ENCODE data around the gene STARD9.
"Not testable (repeated sequence)": the region's sequence is repeated elsewhere in the genome, so short reads cannot be mapped to it uniquely, and the experiment has no call there.

STARD9 gene

DNA sequence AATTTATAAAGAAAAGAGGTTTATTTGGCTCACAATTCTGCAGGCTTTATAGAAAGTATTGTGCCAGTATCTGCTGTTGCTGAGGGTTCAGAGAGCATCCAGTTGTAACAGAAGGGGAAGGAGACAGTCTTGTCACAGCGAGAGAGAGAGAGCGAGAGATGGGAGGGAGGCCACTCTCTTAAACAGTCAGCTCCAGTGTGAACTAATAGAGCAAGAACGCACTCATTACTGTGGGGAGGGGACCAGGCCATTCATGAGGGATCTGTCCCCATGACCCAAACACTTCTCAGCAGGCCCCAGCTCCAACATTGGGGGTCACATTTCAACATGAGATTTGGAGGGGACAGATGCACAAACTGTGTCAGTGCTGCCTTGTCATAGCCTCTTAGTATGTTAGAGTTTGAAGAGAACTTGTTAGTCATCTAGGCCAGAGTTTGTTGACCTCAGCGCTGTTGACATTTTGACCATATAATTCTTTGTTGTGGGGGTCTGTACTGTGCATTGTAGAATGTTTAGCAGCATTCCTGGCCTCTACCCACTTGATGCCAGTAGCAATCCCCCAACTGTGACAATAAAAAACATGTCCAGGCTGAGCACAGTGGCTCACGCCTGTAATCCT is 15.3 kb downstream of the STARD9 start:
- DNase-seq (ENCODE audit: low read depth), result no peak

DNA sequence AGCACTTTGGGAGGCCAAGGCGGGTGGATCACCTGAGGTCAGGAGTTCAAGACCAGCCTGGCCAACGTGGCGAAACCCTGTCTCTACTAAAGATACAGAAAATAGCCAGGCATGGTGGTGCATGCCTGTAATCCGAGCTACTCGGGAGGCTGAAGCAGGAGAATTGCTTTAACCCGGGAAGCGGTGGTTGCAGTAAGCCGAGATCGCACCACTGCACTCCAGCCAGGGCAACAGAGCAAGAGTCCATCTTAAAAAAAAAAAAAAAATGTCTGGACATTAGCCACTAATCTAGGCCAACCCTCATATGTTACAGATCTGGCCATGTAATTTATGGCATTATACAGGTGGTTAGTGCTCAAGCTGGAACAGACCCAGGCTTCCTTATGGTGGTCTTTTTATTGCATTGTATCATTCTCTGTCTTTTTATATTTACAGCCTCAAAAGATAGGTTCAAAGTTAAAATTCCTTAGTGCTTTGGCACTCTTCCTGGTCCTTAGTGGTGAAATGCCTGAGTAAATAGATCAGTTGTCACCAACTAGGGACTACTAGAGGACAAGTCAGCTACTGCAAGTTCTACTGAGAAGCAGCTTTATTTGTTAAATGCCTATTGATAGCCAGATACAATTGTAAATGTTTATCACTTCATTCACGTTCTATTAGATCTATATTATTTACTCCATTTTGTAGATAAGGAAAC is 16.0 kb downstream of the STARD9 start:
- no peak for DNase-seq (ENCODE audit: low read depth)

DNA sequence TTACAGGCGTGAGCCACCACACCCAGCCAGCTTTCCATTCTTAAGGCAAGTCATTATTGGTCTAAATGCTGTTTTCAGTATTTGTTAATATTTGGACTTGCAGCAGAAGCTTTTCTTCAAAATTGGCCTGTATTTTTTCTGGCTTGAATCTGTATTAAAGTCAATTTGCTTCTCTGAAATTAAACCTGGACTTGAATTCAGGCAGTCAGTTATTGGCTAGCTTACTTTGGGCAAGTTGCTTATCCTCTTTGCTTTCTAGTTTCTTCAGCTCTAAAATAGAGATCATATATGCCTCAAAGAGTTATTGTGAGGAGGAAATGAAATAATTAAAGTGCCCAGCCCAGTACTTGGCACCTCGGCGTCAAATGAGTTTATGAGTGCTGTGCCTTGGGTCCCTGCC is 17.3 kb downstream of the STARD9 start:
- no peak for DNase-seq (ENCODE audit: low read depth)

DNA sequence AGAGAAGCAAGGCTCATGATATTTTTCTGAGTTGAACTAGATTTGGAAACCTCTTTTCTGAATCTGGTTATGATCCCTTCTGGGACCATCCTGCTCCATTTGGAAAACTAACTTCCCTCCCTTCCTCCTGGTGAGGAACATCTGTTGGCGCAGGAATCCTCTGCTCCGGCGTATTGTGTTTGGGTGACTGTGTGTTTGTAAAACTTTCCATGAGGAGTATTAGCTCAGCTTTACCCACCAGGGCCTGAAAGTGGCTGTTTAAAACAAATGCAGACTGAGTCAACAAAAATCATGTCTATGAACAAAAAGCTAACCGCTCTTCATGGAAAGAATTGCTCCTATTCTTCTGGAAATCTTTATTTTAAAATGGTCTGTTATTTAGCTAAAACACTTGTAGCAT is 17.7 kb downstream of the STARD9 start:
- DNase-seq (ENCODE audit: low read depth), result no peak

DNA sequence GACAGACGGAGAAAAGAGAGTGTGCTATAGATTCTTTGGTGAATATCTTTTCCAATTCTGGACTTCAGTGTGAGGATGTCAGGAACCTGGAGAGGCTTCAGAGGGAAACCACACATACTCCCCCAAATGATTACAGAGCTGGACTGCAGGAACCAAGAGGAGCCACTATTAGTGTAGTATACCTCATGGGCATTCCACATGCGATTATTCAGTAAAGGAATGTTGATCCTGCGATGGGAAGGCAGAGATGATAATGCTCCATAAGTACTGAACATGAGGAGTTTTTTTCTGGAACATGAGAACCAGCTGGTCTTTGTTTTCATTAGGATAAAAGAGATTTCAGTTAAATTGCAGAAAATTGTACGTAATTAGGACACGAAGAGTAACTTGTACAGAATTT is 18.7 kb downstream of the STARD9 start:
- no peak for DNase-seq (ENCODE audit: low read depth)

DNA sequence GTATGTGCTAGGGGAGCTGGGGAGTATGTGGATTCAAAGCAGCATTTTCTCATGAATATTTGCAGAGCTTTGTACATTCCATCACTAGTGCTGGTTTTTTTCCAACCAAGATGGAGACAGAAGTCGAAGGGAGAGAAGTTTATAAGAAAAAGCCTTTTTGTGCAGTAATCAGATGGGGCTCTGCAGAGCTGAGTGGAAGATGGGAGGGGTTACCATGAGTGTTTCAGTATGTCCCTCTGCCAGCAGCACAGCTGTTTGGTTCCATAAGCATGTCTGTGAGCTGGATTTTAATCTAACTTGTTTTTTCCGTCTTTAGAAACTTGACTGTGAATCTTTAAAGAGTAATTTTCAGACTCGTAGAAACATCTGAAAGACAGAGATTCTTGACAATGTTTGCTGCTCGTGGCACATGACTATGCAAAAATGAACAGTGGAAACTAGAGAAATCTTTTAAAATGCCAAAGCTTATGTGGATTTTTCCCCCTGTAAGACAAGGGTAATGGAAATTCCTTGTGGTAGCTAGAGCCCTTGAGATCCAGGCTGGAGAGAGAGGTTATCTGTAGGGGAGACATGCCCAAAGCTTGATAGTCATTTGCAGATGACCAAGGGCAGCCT is 20.3 kb downstream of the STARD9 start:
- no peak for DNase-seq (ENCODE audit: low read depth)

DNA sequence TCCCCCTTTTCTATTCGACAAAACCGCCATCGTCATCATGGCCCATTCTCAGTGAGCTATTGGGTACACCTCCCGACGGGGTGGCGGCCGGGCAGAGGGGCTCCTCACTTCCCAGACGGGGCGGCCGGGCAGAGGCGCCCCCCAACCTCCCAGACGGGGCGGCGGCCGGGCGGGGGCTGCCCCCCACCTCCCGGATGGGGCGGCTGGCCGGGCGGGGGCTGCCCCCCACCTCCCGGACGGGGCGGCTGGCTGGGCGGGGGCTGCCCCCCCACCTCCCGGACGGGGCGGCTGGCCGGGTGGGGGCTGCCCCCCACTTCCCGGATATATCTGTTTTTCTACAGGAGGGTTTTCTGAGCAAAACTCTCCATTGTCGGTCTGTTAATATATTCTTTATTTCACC is 25.9 kb downstream of the STARD9 start:
- DNase-seq (ENCODE audit: low read depth), result not testable (repeated sequence)

DNA sequence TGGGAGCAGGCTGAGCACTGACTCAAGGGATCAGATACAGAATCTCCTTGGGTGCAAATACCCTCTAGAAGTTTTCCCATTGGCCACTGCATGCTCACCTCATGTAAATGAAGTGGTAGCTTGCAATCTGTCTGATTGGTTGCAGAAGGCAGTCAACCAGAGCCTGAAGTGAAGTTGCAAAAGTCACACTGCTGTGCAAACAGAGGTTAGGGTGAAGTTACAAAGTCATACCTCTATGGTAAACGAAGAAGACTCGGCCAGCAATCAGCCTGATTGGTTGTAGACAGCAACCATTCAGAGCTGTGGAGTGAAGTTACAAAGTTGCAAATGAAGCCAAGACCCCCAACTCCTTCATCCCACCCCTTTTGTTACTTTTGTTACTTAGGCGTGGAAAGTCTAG is 27.1 kb downstream of the STARD9 start:
- no peak for DNase-seq (ENCODE audit: low read depth)

DNA sequence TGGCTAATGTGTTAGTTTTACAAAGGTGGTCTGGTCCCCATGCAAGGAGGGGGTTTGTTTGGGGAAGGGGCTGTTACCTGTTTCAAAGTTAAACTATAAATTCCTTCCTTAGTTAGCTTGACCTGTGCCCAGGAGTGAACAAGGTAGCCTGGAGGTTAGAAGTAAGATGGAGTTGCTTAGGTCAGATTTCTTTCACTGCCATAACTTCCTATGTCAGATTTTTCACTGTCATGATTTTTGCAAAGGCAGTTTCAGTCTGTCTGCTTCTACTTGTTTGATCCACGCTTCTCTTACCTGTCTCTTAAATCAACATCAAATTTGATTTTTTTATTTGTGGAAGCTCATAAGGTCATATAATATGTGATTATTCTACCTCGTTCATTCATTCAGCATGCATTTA is 28.6 kb downstream of the STARD9 start:
- DNase-seq (ENCODE audit: low read depth), result no peak

DNA sequence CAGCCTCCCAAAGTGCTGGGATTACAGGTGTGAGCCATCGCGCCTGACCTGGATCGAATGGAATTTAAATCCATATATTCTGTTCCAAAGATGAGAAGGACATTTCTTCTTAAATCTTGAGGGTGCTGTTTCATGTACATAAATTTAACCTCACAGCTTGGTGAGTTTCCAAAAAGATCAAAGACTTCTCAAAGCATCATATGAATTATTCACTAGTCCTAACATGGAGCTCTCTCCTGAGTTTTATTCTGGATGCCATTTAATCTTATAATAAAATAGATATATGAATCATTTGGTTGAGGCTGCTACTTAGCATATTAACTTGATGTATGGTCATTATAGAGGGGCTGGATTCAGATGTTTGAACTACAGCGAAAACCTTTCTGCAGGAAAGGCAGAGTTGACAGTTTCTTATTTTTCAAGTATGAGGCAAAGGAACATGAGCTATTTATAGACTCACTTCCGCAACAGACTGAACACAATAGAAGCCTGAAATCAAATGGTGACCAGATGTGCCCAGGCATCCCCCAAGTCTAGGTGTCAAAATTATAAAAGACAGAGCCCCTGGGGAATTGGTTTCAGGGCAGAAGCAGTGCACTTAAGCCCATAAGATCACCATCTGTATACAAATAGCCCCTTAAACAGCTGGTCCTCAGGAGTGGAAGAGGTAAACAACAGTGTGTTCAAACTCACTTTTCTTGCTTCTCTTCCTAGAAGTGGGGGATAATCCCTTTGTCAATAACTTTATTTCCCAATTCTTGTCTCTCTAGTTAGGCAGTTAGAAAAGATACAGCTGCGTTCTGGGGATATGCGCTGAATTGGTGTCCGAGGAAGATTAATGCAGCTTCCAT is 29.7 kb downstream of the STARD9 start:
- no peak for DNase-seq (ENCODE audit: low read depth)

DNA sequence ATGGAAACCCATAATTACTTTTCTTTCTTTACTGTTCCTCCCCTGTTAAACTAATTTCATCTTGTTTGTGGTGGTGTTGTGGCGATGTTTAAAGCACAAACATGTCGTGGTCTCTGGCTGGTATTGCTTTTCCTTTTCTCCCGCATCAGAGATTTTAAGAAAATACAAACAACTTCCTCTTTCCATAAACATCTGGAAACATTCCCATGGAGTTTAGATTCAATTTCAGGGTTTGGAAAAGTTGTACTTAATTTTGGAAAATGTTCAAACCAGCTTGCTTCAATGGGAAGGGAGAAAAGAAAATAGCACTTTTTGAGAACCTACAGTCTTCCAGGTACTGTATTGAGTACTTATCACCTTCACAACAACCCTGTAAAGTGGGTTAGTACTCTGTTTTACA is 30.4 kb downstream of the STARD9 start:
- no peak for DNase-seq (ENCODE audit: low read depth)

DNA sequence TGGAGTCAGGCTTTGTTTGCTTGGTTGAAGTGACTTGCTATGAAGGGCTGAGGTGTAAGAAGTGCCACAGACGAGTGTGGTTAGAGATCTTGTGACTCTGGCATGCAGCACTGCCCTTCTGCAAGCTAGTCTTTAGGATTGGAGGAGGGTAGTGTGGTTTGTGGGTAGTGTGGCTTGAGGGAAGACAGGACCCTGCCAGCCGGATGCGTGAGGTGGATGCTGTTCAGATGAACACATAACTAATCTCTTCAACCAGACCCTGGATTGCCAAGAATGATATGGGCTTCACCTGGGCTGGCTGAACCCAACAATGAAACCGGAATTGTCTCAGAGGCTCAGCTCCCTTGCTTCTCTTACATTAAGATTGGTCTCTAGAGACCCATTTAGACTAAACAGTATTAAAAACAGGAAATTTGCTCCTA is 32.7 kb downstream of the STARD9 start:
- no peak for DNase-seq (ENCODE audit: low read depth)

DNA sequence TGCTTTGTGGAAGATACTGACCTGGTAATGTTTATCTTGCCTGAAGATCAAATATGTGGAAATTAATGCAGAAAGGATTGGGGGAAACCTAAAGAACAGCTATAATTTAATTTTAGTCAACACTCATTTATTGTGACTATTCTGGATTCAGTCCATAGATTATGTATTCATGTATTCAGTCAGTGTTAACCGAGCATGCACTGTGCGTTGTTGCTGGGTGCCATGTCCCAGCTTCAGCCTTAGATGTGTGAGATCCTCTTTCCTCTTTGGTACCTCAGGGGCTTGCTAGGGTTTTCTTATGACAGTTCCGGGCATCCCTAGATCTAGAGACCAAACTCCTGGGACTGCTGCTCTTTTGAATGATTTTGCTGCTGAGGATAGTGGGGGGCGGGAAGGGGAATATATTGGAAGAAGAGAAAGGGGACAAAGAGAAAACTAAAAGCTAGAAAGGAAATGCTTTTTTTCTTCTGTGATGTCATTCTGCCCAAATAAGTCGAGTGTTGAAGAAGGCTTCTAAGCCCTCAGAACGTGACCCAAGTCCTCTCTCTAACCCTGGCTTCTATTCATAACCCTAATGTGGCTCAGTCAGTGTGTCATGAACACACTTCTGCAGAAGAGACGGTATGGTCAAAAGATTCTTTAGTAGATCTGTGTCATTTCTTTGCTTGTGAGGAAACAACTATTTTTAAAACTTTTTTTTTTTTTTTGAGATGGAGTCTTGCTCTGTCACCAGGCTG is 33.5 kb downstream of the STARD9 start:
- DNase-seq (ENCODE audit: low read depth), result no peak

DNA sequence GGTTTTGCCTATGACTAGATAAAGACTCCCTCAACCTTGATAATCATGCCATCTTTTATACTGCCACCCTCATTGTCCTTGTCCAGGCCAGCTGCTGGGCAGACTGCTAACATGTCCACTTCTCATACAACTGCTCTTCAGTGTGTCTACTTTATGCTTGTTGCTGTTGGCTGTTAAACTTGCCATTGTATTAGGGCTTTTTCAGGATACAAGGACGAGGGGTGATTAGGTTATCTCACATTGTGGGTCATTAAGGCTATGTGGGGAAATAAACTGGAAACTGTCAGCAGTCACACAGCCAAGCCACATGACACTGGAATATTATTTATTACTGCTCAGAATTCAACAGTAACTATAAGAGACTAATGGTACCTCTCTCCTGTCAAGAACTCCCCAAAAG is 36.1 kb downstream of the STARD9 start:
- no peak for DNase-seq (ENCODE audit: low read depth)

DNA sequence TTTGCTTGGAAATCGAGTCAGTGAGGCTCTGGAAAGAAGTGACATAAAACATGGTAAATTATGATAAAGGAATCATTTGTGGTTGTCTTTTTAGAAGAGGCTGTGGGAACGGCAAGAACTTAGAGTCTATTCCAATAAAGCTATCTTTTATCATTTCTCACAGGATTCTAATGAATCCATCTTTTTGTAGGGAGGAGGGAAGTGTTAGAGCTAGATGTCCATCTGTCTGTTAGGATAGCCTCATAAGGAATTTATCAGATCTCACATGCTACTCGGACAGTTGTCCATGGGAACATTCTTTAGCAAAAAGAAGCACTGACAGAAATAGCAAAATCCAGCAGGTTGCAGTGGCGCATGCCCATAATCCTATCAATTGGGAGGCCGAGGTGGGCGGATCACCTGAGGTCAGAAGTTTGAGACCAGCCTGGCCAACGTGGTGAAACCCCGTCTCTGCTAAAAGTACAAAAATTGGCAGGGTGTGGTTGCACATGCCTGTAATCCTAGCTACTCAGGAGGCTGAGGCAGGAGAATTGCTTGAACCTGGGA is 37.0 kb downstream of the STARD9 start:
- no peak for DNase-seq (ENCODE audit: low read depth)

DNA sequence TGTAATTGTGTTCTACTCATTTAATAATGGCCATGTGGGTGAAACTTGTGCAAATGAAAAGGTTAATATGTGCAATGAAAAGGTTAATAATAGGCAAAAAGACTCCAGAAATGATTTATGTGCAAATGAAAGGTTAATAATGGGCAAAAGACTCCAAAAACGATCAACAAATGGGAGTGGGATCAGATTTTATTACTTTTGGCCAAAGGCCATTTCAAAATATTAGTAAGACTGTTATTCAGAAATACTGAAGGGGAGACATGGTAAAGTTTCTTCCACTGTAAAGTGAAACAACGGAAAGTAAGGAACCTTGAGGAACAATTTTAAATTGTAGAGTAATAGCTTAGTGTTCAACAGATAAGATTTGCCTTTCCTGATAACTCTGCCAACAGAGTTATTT is 40.7 kb downstream of the STARD9 start:
- DNase-seq (ENCODE audit: low read depth), result no peak

DNA sequence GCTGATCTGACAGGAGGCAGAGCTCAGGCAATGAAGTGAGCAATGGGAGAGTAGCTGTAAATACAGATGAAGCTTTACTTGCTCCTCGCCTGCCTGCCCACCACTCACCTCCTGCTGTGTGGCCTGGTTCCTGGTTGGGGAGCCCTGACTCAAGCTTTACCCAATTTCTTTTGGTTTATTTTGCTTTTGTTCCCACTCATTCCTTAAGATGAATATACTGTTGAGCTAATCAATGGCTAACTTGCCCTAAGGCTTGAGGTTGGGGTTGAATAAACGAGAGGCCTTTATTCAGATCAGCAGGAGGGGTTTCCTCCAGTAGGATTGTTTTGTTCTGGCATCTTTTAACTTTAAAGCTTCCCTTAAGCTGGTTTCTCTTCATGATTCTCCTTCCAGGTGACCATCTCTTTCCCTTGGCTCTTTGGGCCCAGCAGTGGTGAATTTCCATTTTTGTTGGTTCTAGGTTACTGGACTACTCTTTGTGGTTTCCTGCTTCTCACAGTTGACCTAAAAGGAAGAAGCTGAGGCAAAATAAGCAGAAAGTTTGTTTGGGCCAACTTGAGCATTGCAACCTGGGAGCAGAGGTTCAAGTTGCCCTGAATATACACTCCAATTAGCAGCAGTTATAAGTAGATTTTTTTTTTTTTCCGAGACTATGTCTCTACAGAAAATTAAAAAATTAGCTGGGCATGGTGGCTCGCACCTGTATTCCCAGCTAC is 44.4 kb downstream of the STARD9 start:
- no peak for DNase-seq (ENCODE audit: low read depth)

DNA sequence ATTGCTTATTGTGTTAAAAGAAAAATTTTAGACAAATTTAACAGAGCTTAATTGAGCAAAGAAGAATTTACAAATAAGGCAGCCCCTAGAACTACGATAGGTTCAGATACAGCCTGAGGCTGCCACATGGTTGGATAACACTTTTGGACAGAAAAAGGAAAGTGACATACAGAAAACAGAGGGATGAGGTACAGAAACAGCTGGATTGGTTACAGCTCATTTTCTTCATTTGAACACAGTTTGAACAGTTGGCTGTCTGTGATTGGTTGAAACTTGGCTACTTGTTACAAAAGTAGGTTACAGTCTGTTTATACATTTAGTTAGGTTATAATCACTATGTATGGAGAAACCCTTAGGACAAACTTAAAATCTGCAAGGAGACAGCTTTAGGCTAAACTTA is 46.0 kb downstream of the STARD9 start:
- no peak for DNase-seq (ENCODE audit: low read depth)

DNA sequence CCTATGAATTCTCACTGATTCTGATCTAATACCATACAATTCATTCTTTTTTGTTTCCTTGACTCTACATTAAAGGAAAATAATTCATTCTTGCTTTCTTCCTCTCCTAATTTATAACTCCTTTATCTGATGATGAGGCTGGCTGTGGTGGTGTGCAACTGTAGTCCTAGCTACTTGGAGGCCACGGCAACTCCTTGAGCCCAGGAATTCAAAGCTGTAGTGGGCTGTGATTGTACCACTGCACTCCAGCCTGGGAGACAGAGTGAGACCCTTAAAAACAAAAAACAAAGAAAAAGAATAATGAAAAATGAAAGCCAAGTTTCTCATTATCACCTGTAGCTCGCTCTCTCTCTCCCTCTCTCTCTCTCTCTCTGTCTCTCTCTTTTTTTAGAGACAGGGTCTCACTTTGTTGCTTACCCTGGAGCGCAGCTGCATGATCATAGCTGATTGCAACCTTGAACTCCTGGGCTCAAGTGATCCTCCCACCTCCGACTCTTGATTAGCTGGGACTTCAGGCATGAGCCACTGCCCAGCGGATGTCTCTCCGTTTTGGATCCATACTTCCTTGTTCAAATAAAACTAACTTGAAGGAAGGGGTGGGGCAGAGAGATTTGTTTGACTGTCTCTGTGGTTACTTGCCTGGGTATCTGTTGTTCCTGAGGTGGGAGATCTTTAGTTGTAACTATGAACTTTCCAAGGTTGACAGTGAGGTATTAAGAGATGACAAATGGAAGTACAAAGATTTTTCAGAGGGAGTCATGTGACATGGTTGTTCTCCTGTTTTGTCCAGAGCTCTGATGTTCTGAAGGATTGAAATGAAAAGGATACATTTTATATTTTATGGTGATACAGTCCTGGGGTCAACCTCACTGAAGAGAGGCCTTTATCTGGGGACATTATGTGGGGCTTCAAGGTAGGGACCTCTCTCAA is 46.9 kb downstream of the STARD9 start:
- no peak for DNase-seq (ENCODE audit: low read depth)

DNA sequence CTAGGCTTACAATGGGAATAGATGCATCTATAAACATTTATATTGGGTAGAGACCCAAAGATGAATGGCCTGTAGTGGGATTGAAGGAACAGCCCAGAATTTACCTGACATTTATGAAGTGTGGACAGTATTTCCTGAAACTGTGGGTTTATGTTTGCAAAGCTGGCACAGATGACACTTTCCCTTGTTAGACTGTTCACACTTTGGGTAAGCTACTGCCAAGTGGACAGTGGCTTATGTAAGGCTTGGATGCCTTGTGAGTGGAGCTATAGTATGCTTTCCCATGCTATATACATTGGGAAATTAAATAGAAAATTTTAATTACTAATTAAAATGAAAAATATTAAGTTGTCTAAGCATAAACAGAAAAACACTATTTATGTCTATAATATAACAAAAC is 48.5 kb downstream of the STARD9 start:
- DNase-seq (ENCODE audit: low read depth), result no peak
